HepG2 (cell line): ENCODE measurements around the gene EHBP1. TPM values are rescaled to one million over a fixed set of nuclear protein-coding genes. Genes with fewer than 3 reads are reported as not detected.

ENCODE experiments used
- ADNP ChIP-seq: sonication (generic); formaldehyde crosslinking; IDR thresholded peaks from 2 replicates; pipeline ENCODE4 v1.4.0; 2020; ENCODE audit warnings: missing genetic modification reagents
- BORCS8-MEF2B ChIP-seq: sonication (generic); formaldehyde crosslinking; IDR thresholded peaks from 2 replicates; pipeline ENCODE4 v1.8.0; 2022; ENCODE audit warnings: mild to moderate bottlenecking, missing genetic modification reagents
- FOSL2 ChIP-seq: sonication (generic); formaldehyde crosslinking; IDR thresholded peaks from 2 replicates; pipeline ENCODE4 v1.4.0; 2020; ENCODE audit warnings: missing genetic modification reagents
- GABPB1 ChIP-seq: IDR thresholded peaks from 2 replicates; pipeline ENCODE4 v1.6.1; 2016; ENCODE audit warnings: mild to moderate bottlenecking, missing genetic modification reagents, moderate library complexity, missing compliant biosample characterization
- GATA4 ChIP-seq: sonication (generic); IDR thresholded peaks from 2 replicates; pipeline ENCODE4 v1.6.1; 2016; ENCODE audit warnings: antibody characterized with exemption, low read depth, borderline replicate concordance
- HNRNPL ChIP-seq: fragments of 200-400 bp; formaldehyde crosslinking; IDR thresholded peaks from 2 replicates; pipeline ENCODE4 v1.6.1; 2017; ENCODE audit warnings: mild to moderate bottlenecking, low read depth, low read length
- JUND ChIP-seq: sonication (generic); formaldehyde crosslinking; IDR thresholded peaks from 2 replicates; pipeline ENCODE4 v1.8.0; 2022; ENCODE audit warnings: mild to moderate bottlenecking, missing genetic modification reagents
- MXD4 ChIP-seq: IDR thresholded peaks from 2 replicates; pipeline ENCODE4 v1.6.1; 2016; ENCODE audit warnings: mild to moderate bottlenecking, missing biosample characterization, missing genetic modification reagents
- SATB2 ChIP-seq: sonication (generic); formaldehyde crosslinking; IDR thresholded peaks from 2 replicates; pipeline ENCODE4 v1.5.0; 2020; ENCODE audit warnings: missing genetic modification reagents
- SPEN ChIP-seq: sonication (generic); formaldehyde crosslinking; IDR thresholded peaks from 2 replicates; pipeline ENCODE4 v1.5.1; 2020; ENCODE audit warnings: low read depth, mild to moderate bottlenecking, missing genetic modification reagents
- TEAD3 ChIP-seq: optimal IDR thresholded peaks from 2 replicates; pipeline ENCODE3; 2016; ENCODE audit warnings: borderline replicate concordance
- U2AF1 ChIP-seq: fragments of 200-400 bp; formaldehyde crosslinking; optimal IDR thresholded peaks from 2 replicates; pipeline ENCODE3; 2017; ENCODE audit warnings: mild to moderate bottlenecking, low read depth, low read length
- ZNF160 ChIP-seq: sonication (generic); formaldehyde crosslinking; IDR thresholded peaks from 2 replicates; pipeline ENCODE4 v1.8.0; 2022; ENCODE audit warnings: mild to moderate bottlenecking, inconsistent platforms, missing genetic modification reagents
- ZNF644 ChIP-seq: IDR thresholded peaks from 2 replicates; pipeline ENCODE4 v1.6.1; 2016; ENCODE audit warnings: low read depth
- ZNF879 ChIP-seq: sonication (generic); formaldehyde crosslinking; IDR thresholded peaks from 2 replicates; pipeline ENCODE4 v1.8.1; 2023; ENCODE audit warnings: missing genetic modification reagents
- ZSCAN25 ChIP-seq: sonication (generic); formaldehyde crosslinking; IDR thresholded peaks from 2 replicates; pipeline ENCODE4 v1.8.0; 2022; ENCODE audit warnings: mild to moderate bottlenecking, missing genetic modification reagents
- polyA plus RNA-seq, 8 experiments: library from polyadenylated mRNA; depleted of rRNA in 3 of 8; stranded (reverse) in 7 of 8; unstranded in 1 of 8; fragments of >200 nt; fragmentation: Illumina TruSeq in 4 of 8; extraction: Trizol in 4 of 8; gene quantifications; 2 replicates each; pipeline versions ENCODE4 v1.2.1 to v1.2.3, GENCODE V29; 2011 to 2016; ENCODE audit warnings: low read depth in 4 of 8, missing spikeins in 1 of 8, mixed read lengths in 1 of 8; ENCODE audit not compliant: insufficient read depth in 1 of 8
- total RNA-seq, 5 experiments: library from RNA; depleted of rRNA; stranded (reverse); fragments of >200 nt; fragmentation: Illumina TruSeq; extraction: Trizol; gene quantifications; 2 replicates each; pipeline ENCODE4 v1.2.3, GENCODE V29; 2016; ENCODE audit warnings: low read depth in 1 of 5
- TF ChIP-seq, protein P1 (sequence below): sonication (generic); formaldehyde crosslinking; IDR thresholded peaks from 2 replicates; pipeline ENCODE4 v1.4.0; 2020; ENCODE audit warnings: missing genetic modification reagents, borderline replicate concordance
- TF ChIP-seq, protein P2 (sequence below): fragments of 450-650 bp; IDR thresholded peaks from 2 replicates; pipeline ENCODE4 v1.6.1; 2017
- TF ChIP-seq, protein P3 (sequence below): sonication (generic); formaldehyde crosslinking; IDR thresholded peaks from 2 replicates; pipeline ENCODE4 v1.4.0; 2020; ENCODE audit warnings: mild to moderate bottlenecking, missing genetic modification reagents
- TF ChIP-seq, protein P4 (sequence below): IDR thresholded peaks from 2 replicates; pipeline ENCODE4 v1.6.1; 2016; ENCODE audit warnings: control low read depth
- TF ChIP-seq, protein P5 (sequence below): sonication (generic); formaldehyde crosslinking; IDR thresholded peaks from 2 replicates; pipeline ENCODE4 v1.5.0; 2020; ENCODE audit warnings: missing genetic modification reagents, mild to moderate bottlenecking, borderline replicate concordance
- TF ChIP-seq, protein P6 (sequence below): sonication (generic); formaldehyde crosslinking; IDR thresholded peaks from 2 replicates; pipeline ENCODE4 v1.8.0; 2022; ENCODE audit warnings: mild to moderate bottlenecking, missing genetic modification reagents, moderate library complexity

The EHBP1 gene
- total and polyA plus RNA-seq, 2 of the 13 experiments (the other 11 are each of a cell fraction or from before 2014, with no cell fraction given) = 93.5 to 146 TPM

DNA sequence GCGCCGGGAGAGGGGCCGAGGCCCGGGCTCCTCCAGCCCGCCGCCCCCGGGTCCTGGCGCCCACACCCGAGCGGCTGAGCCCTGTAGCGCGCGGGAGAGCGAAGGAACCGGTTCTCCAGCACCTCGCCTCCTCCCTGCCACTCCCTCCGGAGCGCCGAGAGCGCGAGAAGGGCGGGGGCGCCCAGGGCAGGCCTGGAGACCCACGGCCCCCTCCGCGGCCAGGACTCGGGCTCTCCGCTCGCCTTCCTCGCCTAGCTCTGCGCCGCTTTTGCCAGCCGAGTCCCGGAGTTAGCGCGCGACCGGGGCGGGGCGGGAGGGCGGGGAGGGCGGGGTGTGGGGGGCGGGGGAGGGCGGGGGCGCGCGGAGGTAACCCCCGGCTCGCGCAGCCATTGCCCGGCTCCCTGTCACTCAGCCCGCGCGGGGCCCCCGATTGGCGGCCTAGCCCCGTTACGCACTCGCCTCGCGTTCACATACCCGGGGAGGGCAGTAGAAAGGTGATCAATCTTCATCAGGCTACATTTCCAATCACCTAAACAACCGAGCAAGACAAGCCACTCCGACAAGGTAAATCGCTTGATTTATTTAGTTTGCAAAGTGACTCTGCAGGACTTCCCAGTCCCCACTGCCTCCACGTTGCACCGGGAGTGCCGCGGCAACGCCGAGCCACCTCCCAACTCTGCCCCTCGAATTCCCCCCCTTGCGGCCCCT is 345.0 kb downstream of the EHBP1 start, which contains the start of gene OTX1 (continued):
- TF ChIP-seq, protein P1, sequence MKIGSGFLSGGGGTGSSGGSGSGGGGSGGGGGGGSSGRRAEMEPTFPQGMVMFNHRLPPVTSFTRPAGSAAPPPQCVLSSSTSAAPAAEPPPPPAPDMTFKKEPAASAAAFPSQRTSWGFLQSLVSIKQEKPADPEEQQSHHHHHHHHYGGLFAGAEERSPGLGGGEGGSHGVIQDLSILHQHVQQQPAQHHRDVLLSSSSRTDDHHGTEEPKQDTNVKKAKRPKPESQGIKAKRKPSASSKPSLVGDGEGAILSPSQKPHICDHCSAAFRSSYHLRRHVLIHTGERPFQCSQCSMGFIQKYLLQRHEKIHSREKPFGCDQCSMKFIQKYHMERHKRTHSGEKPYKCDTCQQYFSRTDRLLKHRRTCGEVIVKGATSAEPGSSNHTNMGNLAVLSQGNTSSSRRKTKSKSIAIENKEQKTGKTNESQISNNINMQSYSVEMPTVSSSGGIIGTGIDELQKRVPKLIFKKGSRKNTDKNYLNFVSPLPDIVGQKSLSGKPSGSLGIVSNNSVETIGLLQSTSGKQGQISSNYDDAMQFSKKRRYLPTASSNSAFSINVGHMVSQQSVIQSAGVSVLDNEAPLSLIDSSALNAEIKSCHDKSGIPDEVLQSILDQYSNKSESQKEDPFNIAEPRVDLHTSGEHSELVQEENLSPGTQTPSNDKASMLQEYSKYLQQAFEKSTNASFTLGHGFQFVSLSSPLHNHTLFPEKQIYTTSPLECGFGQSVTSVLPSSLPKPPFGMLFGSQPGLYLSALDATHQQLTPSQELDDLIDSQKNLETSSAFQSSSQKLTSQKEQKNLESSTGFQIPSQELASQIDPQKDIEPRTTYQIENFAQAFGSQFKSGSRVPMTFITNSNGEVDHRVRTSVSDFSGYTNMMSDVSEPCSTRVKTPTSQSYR = peak; percentile 31; the same call in 1 of the 2 replicates
- peak; percentile 57 for TF ChIP-seq MXD4 (CRISPR knock-in tag)
- TF ChIP-seq ZSCAN25 (CRISPR knock-in tag) = 0 out of 2 replicates have a peak, but pooled peaks have one; percentile 10
- peak; percentile 77 for TF ChIP-seq TEAD3 (CRISPR knock-in tag)
- TF ChIP-seq ZNF644 (CRISPR knock-in tag) = no peak
- no peak for TF ChIP-seq FOSL2
- no peak for TF ChIP-seq ZNF879
- TF ChIP-seq U2AF1 = no peak
- no peak for TF ChIP-seq SATB2 (CRISPR knock-in tag)
- TF ChIP-seq ADNP (CRISPR knock-in tag) = no peak
- TF ChIP-seq SPEN (CRISPR knock-in tag) = peak; percentile 35; the same call in 1 of the 2 replicates
- TF ChIP-seq JUND (CRISPR knock-in tag) = peak; percentile 58; the same call in 1 of the 2 replicates
- TF ChIP-seq, protein P2, sequence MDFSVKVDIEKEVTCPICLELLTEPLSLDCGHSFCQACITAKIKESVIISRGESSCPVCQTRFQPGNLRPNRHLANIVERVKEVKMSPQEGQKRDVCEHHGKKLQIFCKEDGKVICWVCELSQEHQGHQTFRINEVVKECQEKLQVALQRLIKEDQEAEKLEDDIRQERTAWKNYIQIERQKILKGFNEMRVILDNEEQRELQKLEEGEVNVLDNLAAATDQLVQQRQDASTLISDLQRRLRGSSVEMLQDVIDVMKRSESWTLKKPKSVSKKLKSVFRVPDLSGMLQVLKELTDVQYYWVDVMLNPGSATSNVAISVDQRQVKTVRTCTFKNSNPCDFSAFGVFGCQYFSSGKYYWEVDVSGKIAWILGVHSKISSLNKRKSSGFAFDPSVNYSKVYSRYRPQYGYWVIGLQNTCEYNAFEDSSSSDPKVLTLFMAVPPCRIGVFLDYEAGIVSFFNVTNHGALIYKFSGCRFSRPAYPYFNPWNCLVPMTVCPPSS = no peak
- peak; percentile 41; the same call in 1 of the 2 replicates for TF ChIP-seq BORCS8-MEF2B (CRISPR knock-in tag)
- peak; percentile 73; the same call in 1 of the 2 replicates for TF ChIP-seq GABPB1
- TF ChIP-seq, protein P3, sequence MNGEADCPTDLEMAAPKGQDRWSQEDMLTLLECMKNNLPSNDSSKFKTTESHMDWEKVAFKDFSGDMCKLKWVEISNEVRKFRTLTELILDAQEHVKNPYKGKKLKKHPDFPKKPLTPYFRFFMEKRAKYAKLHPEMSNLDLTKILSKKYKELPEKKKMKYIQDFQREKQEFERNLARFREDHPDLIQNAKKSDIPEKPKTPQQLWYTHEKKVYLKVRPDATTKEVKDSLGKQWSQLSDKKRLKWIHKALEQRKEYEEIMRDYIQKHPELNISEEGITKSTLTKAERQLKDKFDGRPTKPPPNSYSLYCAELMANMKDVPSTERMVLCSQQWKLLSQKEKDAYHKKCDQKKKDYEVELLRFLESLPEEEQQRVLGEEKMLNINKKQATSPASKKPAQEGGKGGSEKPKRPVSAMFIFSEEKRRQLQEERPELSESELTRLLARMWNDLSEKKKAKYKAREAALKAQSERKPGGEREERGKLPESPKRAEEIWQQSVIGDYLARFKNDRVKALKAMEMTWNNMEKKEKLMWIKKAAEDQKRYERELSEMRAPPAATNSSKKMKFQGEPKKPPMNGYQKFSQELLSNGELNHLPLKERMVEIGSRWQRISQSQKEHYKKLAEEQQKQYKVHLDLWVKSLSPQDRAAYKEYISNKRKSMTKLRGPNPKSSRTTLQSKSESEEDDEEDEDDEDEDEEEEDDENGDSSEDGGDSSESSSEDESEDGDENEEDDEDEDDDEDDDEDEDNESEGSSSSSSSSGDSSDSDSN = peak; percentile 98
- 0 out of 2 replicates have a peak, but pooled peaks have one; percentile 45 for TF ChIP-seq GATA4
- 0 out of 2 replicates have a peak, but pooled peaks have one; percentile 44 for TF ChIP-seq HNRNPL
- peak; percentile 34; the same call in 1 of the 2 replicates for TF ChIP-seq ZNF160 (CRISPR knock-in tag)
- TF ChIP-seq, protein P4, sequence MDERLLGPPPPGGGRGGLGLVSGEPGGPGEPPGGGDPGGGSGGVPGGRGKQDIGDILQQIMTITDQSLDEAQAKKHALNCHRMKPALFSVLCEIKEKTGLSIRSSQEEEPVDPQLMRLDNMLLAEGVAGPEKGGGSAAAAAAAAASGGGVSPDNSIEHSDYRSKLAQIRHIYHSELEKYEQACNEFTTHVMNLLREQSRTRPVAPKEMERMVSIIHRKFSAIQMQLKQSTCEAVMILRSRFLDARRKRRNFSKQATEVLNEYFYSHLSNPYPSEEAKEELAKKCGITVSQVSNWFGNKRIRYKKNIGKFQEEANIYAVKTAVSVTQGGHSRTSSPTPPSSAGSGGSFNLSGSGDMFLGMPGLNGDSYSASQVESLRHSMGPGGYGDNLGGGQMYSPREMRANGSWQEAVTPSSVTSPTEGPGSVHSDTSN (CRISPR knock-in tag) = peak; percentile 91
- TF ChIP-seq, protein P5, sequence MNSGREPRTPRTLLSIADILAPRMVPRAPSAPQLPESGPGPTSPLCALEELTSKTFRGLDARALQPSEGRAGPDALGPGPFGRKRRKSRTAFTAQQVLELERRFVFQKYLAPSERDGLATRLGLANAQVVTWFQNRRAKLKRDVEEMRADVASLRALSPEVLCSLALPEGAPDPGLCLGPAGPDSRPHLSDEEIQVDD = peak; percentile 60; the same call in 1 of the 2 replicates
- TF ChIP-seq, protein P6, sequence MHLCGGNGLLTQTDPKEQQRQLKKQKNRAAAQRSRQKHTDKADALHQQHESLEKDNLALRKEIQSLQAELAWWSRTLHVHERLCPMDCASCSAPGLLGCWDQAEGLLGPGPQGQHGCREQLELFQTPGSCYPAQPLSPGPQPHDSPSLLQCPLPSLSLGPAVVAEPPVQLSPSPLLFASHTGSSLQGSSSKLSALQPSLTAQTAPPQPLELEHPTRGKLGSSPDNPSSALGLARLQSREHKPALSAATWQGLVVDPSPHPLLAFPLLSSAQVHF = no peak
